ENCODE data around the gene ASXL1. TPM values are rescaled to one million over a fixed set of nuclear protein-coding genes. Genes with fewer than 3 reads are reported as not detected.
"Not testable (repeated sequence)": the region's sequence is repeated elsewhere in the genome, so short reads cannot be mapped to it uniquely, and the experiment has no call there.

ASXL1 gene
- total RNA-seq, 6 donors from 2014 or later, result 60.6 to 389 (median 88.5) TPM

- WGBS, 2 donors, result 85 to 91% methylated on average over 9 to 11 of the region's 11 CpGs
- peaks cover 21 to 39% (median 32%) of the 10 kb centered on the region in 4 donors for H3K4me1 ChIP-seq
- TF ChIP-seq CTCF (IDR thresholded peaks at IDR 0.05), result no peak
- no peak for TF ChIP-seq EP300 (IDR thresholded peaks at IDR 0.05)
- TF ChIP-seq POLR2AphosphoS5 (IDR thresholded peaks at IDR 0.05), result no peak
- TF ChIP-seq POLR2A (IDR thresholded peaks at IDR 0.05), result no peak
Measured at GRCh38 chr20:32337937-32338661, 20.0 kb upstream of the ASXL1 start.

GRCh38 chr20:32338665-32339064 lies 19.5 kb upstream of the ASXL1 start:
- H3K4me3 ChIP-seq, result no peak overlapping the region
- H3K27ac ChIP-seq, result peak overlapping the region; percentile 14 to 62 (median 56)
- no peaks in the 10 kb centered on the region for H3K27me3 ChIP-seq
- TF ChIP-seq EP300 (IDR thresholded peaks at IDR 0.05) (peak in 1 of 4 donors; percentile 47), POLR2AphosphoS5 (IDR thresholded peaks at IDR 0.05) (peak in 1 of 2 donors; percentile 53), CTCF (IDR thresholded peaks at IDR 0.05) (no peak), POLR2A (IDR thresholded peaks at IDR 0.05) (no peak)
- no peaks in the 10 kb centered on the region for H3K9me3 ChIP-seq
- peaks cover 20 to 42% (median 34%) of the 10 kb centered on the region in 4 donors for H3K4me1 ChIP-seq
- ATAC-seq (ENCODE audit: low FRiP score in 2 of 2) (peak; percentile 19 to 71), DNase-seq (peak in 1 of 2 donors; percentile 80)
- WGBS, 2 donors, result 68 to 84% methylated on average over 7 of the region's 7 CpGs
- H3K36me3 ChIP-seq, result peaks cover 0 to 3% (median 0%) of the 10 kb centered on the region in 4 donors

More at GRCh38 chr20:32337937-32338661, 20.0 kb upstream of the ASXL1 start:
- ATAC-seq (ENCODE audit: low FRiP score in 2 of 2), result no peak
- no peaks in the 10 kb centered on the region for H3K9me3 ChIP-seq
- H3K27me3 ChIP-seq, result no peaks in the 10 kb centered on the region
- DNase-seq, result no peak
- no peak overlapping the region for H3K4me3 ChIP-seq
- peak overlapping the region in 3 of 4 donors; percentile 55 to 62 (median 56) for H3K27ac ChIP-seq
- H3K36me3 ChIP-seq, result peaks cover 0 to 4% (median 0%) of the 10 kb centered on the region in 4 donors

- peaks cover 16 to 37% (median 30%) of the 10 kb centered on the region in 4 donors for H3K4me1 ChIP-seq
- no peaks in the 10 kb centered on the region for H3K27me3 ChIP-seq
- WGBS, 2 donors, result 58 to 87% methylated on average over 2 of the region's 2 CpGs
- TF ChIP-seq EP300 (IDR thresholded peaks at IDR 0.05) (no peak), POLR2A (IDR thresholded peaks at IDR 0.05) (no peak), POLR2AphosphoS5 (IDR thresholded peaks at IDR 0.05) (no peak), CTCF (IDR thresholded peaks at IDR 0.05) (no peak)
- H3K36me3 ChIP-seq, result peaks cover 0 to 3% (median 0%) of the 10 kb centered on the region in 4 donors
- ATAC-seq (ENCODE audit: low FRiP score in 2 of 2) (peak; percentile 27 to 56), DNase-seq (peak in 1 of 2 donors; percentile 58)
- H3K4me3 ChIP-seq, result no peak overlapping the region
- H3K27ac ChIP-seq, result peak overlapping the region; percentile 14 to 62 (median 56)
- no peaks in the 10 kb centered on the region for H3K9me3 ChIP-seq
Measured at GRCh38 chr20:32339116-32339515, 19.0 kb upstream of the ASXL1 start.

GRCh38 chr20:32341053-32341452 lies 17.1 kb upstream of the ASXL1 start:
- peaks cover 9 to 30% (median 24%) of the 10 kb centered on the region in 4 donors for H3K4me1 ChIP-seq
- not testable (repeated sequence) for H3K36me3 ChIP-seq; H3K9me3 ChIP-seq; H3K4me3 ChIP-seq; DNase-seq; H3K27ac ChIP-seq; H3K27me3 ChIP-seq; ATAC-seq (ENCODE audit: low FRiP score in 2 of 2)
- 65 to 83% methylated on average over 2 of the region's 2 CpGs for whole genome bisulfite sequencing, 2 donors

GRCh38 chr20:32343439-32343838 lies 14.7 kb upstream of the ASXL1 start:
- no peak for ATAC-seq (ENCODE audit: low FRiP score in 2 of 2)
- TF ChIP-seq POLR2AphosphoS5 (IDR thresholded peaks at IDR 0.05), result peak in 1 of 2 donors; percentile 33
- peak in 1 of 4 donors; percentile 52 for TF ChIP-seq EP300 (IDR thresholded peaks at IDR 0.05)
- no peak for TF ChIP-seq POLR2A (IDR thresholded peaks at IDR 0.05)
- no peak for TF ChIP-seq CTCF (IDR thresholded peaks at IDR 0.05)
- 68 to 78% methylated on average over 3 of the region's 3 CpGs for WGBS, 2 donors
- Histone ChIP-seq H3K9me3 (no peaks in the 10 kb centered on the region), H3K36me3 (no peaks in the 10 kb centered on the region), H3K27ac (no peak overlapping the region), H3K4me3 (no peak overlapping the region), H3K27me3 (no peaks in the 10 kb centered on the region), H3K4me1 (peaks cover under 1 to 23% (median 15%) of the 10 kb centered on the region in 4 donors)
- DNase-seq, result peak in 1 of 2 donors; percentile 50
